ENCODE results near the gene FBLN2. TPM values are rescaled to one million over a fixed set of nuclear protein-coding genes. Genes with fewer than 3 reads are reported as not detected.

FBLN2 gene
- total and polyA plus RNA-seq, 2 of the 13 experiments (the other 11 are each of a cell fraction or from before 2014, with no cell fraction given): not detected

DNA sequence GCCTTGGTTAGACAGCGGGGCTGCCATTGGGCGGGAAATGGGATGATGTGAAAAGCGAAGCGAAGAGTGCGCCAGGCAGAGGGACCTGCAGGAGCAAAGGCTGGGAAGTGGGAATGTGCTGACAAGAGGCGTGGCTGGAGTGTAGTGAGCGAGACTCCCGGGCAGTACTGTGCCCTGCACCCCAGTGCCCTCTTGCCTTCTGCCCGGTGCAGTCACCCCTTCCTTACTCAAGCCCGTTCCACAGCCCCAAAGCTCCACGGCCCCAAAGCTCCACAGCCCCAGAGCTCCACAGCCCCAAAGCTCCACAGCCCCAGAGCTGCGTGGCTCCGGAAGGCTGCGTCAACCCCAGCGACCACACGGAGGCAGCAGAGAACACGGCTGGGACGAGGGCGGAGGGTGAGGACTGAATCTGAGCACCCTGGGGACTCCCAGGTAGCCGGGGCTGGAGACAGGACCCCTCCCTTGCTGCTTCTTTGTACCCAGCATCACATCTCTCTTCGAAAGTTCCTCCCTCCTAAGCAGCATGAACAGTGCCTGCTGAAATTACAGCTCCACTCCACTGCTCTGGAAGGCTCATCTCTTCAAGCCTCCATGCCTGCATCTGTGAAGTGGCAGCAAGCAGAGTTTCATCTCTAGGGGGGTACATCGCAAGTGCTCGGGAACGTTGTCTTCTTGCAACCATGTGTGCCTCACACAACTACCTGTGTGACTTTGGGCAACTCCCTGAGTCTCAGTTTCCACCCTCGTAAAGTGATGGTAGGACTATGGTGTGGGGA is 108.9 kb downstream of the FBLN2 start:
- Histone ChIP-seq H3K27me3 (ENCODE audit: control insufficient read depth in 1 of 2, insufficient read depth in 2 of 2, low read length in 2 of 2) (peaks cover 6 to 49% of the 10 kb centered on the region in 2 experiments; a peak in 3 of 5 replicates), H4K20me1 (ENCODE audit: insufficient read depth, low read length) (no peaks in the 10 kb centered on the region), H3K36me3 (replicated peaks in 1 of 2; ENCODE audit: control insufficient read depth in 1 of 2, insufficient read depth in 2 of 2, low read length in 2 of 2) (no peaks in the 10 kb centered on the region), H2AFZ (ENCODE audit: low read length) (no peak overlapping the region), H3K4me1 (ENCODE audit: insufficient read depth, low read length) (no peaks in the 10 kb centered on the region), H3K9ac (ENCODE audit: insufficient read depth, low read depth, low read length) (no peak overlapping the region), H3K27ac (ENCODE audit: extremely low read length, insufficient read depth, low read length) (no peak overlapping the region), H3K79me2 (ENCODE audit: insufficient read depth, low read length) (no peaks in the 10 kb centered on the region), H3K4me2 (ENCODE audit: low read depth, low read length) (no peak overlapping the region), H3K4me3 (replicated peaks in 1 of 3; ENCODE audit: insufficient read depth in 1 of 3, low read depth in 2 of 3, low read length in 3 of 3) (no peak overlapping the region), H3K9me3 (ENCODE audit: low read length) (no peaks in the 10 kb centered on the region)
- CTCF ChIA-PET (ENCODE audit: low intra/inter-chr PET ratio, low total read pairs): interaction anchor here (1.3 to 1.5 kb wide), 3 partner anchors 10 to 228 kb away, joined by 4 to 8 read pairs (median 5); no protein-coding TSS in a partner anchor
- WGBS (ENCODE audit: low lambda C conversion rate): 10% methylated on average over 20 of the region's 25 CpGs
- no TSS peak for BruUV-seq (replicated peaks)
- no peak for FAIRE-seq
- POLR2A ChIA-PET: no interaction called here
- ATAC-seq: peak; percentile 85
- in situ Hi-C loops (cut with HindIII; ENCODE audit: extremely low pct_ligation_motif_present, low pct_unique_long_range_greater_than_20kb) (loop anchor here (5.0 kb wide), 1 partner anchor 224 kb away; the partner anchor contains the start of gene WNT7A), intact Hi-C loops (cut with micrococcal nuclease; ENCODE audit: unreplicated experiment) (loop anchor here (1.0 kb wide), 1 partner anchor 227 kb away; no protein-coding TSS in a partner anchor)
- DNase-seq (ENCODE audit: low spot score): no peak
- TF ChIP-seq, protein P1, sequence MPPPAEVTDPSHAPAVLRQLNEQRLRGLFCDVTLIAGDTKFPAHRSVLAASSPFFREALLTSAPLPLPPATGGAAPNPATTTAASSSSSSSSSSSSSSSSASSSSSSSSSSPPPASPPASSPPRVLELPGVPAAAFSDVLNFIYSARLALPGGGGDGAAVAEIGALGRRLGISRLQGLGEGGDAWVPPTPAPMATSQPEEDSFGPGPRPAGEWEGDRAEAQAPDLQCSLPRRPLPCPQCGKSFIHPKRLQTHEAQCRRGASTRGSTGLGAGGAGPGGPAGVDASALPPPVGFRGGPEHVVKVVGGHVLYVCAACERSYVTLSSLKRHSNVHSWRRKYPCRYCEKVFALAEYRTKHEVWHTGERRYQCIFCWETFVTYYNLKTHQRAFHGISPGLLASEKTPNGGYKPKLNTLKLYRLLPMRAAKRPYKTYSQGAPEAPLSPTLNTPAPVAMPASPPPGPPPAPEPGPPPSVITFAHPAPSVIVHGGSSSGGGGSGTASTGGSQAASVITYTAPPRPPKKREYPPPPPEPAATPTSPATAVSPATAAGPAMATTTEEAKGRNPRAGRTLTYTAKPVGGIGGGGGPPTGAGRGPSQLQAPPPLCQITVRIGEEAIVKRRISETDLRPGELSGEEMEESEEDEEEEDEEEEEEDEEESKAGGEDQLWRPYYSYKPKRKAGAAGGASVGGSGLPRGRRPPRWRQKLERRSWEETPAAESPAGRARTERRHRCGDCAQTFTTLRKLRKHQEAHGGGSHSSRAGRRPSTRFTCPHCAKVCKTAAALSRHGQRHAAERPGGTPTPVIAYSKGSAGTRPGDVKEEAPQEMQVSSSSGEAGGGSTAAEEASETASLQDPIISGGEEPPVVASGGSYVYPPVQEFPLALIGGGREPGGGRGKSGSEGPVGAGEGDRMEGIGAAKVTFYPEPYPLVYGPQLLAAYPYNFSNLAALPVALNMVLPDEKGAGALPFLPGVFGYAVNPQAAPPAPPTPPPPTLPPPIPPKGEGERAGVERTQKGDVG (CRISPR knock-in tag; IDR thresholded peaks at IDR 0.05; ENCODE audit: borderline replicate concordance): no peak
- TF ChIP-seq MEIS1 (CRISPR knock-in tag; IDR thresholded peaks at IDR 0.05; ENCODE audit: borderline replicate concordance): no peak
- no peak for TF ChIP-seq TCF7 (IDR thresholded peaks at IDR 0.05; ENCODE audit: low read depth)
- peak; percentile 84 for TF ChIP-seq STAG1 (CRISPR knock-in tag; IDR thresholded peaks at IDR 0.05)
- TF ChIP-seq, protein P2, sequence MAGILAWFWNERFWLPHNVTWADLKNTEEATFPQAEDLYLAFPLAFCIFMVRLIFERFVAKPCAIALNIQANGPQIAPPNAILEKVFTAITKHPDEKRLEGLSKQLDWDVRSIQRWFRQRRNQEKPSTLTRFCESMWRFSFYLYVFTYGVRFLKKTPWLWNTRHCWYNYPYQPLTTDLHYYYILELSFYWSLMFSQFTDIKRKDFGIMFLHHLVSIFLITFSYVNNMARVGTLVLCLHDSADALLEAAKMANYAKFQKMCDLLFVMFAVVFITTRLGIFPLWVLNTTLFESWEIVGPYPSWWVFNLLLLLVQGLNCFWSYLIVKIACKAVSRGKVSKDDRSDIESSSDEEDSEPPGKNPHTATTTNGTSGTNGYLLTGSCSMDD (CRISPR knock-in tag; IDR thresholded peaks at IDR 0.05): no peak
- no peak for TF ChIP-seq ZBTB7B (CRISPR knock-in tag; IDR thresholded peaks at IDR 0.05)
- no peak for TF ChIP-seq ZNF230 (CRISPR knock-in tag; IDR thresholded peaks at IDR 0.05)
- TF ChIP-seq ZNF550 (CRISPR knock-in tag; IDR thresholded peaks at IDR 0.05; ENCODE audit: borderline replicate concordance): no peak
- TF ChIP-seq, protein P3, sequence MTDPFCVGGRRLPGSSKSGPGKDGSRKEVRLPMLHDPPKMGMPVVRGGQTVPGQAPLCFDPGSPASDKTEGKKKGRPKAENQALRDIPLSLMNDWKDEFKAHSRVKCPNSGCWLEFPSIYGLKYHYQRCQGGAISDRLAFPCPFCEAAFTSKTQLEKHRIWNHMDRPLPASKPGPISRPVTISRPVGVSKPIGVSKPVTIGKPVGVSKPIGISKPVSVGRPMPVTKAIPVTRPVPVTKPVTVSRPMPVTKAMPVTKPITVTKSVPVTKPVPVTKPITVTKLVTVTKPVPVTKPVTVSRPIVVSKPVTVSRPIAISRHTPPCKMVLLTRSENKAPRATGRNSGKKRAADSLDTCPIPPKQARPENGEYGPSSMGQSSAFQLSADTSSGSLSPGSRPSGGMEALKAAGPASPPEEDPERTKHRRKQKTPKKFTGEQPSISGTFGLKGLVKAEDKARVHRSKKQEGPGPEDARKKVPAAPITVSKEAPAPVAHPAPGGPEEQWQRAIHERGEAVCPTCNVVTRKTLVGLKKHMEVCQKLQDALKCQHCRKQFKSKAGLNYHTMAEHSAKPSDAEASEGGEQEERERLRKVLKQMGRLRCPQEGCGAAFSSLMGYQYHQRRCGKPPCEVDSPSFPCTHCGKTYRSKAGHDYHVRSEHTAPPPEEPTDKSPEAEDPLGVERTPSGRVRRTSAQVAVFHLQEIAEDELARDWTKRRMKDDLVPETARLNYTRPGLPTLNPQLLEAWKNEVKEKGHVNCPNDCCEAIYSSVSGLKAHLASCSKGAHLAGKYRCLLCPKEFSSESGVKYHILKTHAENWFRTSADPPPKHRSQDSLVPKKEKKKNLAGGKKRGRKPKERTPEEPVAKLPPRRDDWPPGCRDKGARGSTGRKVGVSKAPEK (CRISPR knock-in tag; IDR thresholded peaks at IDR 0.05; ENCODE audit: borderline replicate concordance): 0 out of 2 replicates have a peak, but pooled peaks have one; percentile 42
- TF ChIP-seq, protein P4, sequence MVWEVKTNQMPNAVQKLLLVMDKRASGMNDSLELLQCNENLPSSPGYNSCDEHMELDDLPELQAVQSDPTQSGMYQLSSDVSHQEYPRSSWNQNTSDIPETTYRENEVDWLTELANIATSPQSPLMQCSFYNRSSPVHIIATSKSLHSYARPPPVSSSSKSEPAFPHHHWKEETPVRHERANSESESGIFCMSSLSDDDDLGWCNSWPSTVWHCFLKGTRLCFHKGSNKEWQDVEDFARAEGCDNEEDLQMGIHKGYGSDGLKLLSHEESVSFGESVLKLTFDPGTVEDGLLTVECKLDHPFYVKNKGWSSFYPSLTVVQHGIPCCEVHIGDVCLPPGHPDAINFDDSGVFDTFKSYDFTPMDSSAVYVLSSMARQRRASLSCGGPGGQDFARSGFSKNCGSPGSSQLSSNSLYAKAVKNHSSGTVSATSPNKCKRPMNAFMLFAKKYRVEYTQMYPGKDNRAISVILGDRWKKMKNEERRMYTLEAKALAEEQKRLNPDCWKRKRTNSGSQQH (CRISPR knock-in tag; IDR thresholded peaks at IDR 0.05; ENCODE audit: low read depth): no peak
- TF ChIP-seq IKZF4 (CRISPR knock-in tag; IDR thresholded peaks at IDR 0.05; ENCODE audit: borderline replicate concordance, low read depth, not compliant biosample characterization): no peak
- peak; percentile 54; the same call in 1 of the 2 replicates for TF ChIP-seq KDM2A (CRISPR knock-in tag; IDR thresholded peaks at IDR 0.05; ENCODE audit: borderline replicate concordance, low read depth)
- TF ChIP-seq SMC3 (IDR thresholded peaks at IDR 0.05; ENCODE audit: low read length): peak; percentile 19; the same call in 1 of the 2 replicates
- TF ChIP-seq NR2F1 (CRISPR knock-in tag; IDR thresholded peaks at IDR 0.05): no peak

All from HepG2 (cell line).